GM19193 (cell line): Measurements from ENCODE around the gene GMIP.

Source experiments
- POLR2A ChIP-seq: IDR thresholded peaks from 4 replicates; pipeline ENCODE4 v1.6.1; 2011; ENCODE audit not compliant: insufficient read depth, insufficient read length; ENCODE audit errors: extremely low read depth

Gene GMIP

DNA sequence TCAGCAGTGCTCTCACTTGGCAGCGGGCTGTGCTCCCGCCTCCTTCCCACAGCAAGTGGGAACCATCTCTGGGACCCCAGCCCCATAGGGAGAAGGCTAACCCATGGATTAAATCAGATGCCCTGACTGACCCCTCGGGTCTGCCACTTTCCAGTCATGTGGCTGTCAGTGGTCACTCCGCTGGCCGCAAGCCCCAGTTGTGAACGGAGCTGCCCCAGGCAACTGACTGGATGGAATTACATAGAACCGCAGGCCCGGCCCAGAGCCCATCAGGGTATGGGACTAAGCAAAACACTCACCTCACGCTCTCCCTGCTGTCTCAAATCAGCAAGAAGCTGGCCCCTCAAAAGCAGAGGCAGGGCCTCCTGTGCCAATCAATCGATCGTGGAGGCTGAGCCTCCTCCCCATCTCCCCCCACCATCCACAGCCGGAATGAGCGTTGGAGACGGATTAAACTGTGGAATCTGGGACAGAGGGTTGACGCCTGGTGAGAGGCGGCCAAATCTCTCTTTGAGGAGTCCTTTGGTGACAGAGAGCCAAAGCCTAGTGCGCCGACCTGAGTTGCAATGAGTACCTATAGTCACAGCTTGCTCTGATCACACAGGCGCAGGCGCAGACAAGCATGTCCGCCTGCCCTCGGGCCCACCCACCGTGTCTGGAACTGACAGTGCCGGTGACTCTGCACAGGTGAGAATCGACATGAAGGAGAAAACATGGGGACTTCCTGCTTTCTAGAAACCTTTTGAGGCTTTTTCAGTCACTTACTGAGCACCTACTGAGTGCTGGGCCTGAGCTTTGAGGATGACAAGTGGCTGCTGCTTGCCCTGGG, 63.7 kb downstream of the GMIP start:
- no peak for TF ChIP-seq POLR2A
